Peyer's patch (tissue), 4 donors: ENCODE results near the gene CNGA1. TPM values are rescaled to one million over a fixed set of nuclear protein-coding genes. Genes with fewer than 3 reads are reported as not detected.

Experiments
- DNase-seq, 3 donors: peaks; one replicate each; pipeline ENCODE4 v3.0.0-alpha.2; 2017 to 2019
- H3K27ac ChIP-seq, 4 donors: fragments of 200-600 bp; sonication (generic); one replicate each; pipeline ENCODE4 v1.5.1; 2016 to 2019
- H3K27me3 ChIP-seq, 2 donors: fragments of 200-600 bp; sonication (generic); one replicate each; pipeline ENCODE4 v1.5.1; 2019
- H3K36me3 ChIP-seq, 3 donors: fragments of 200-600 bp; sonication (generic); one replicate each; pipeline ENCODE4 v1.5.1; 2016 to 2019
- H3K4me1 ChIP-seq, 4 donors: fragments of 200-600 bp; sonication (generic); one replicate each; pipeline ENCODE4 v1.5.1; 2016 to 2019
- H3K4me3 ChIP-seq, 4 donors: fragments of 200-600 bp; sonication (generic); 1 replicate in 3 of 4; 2 replicates in 1 of 4; pipeline ENCODE4 v1.5.1; 2016 to 2019; ENCODE audit warnings: mild to moderate bottlenecking in 1 of 4
- H3K9me3 ChIP-seq, 4 donors: fragments of 200-600 bp; sonication (generic); one replicate each; pipeline ENCODE4 v1.5.1; 2016 to 2019; ENCODE audit warnings: mild to moderate bottlenecking in 1 of 4
- POLR2A ChIP-seq, 2 donors: fragments of 450-650 bp; IDR thresholded peaks; one replicate each; pipeline ENCODE4 v1.5.1; 2017; ENCODE audit warnings: antibody characterized with exemption in 2 of 2, mild to moderate bottlenecking in 2 of 2, moderate library complexity in 2 of 2
- total RNA-seq, 4 donors: library from RNA; depleted of rRNA; stranded (reverse); fragments of >200 nt; gene quantifications; one replicate each; pipeline ENCODE4 v1.1.0, GENCODE V29; 2016
- TF ChIP-seq, protein P1 (sequence below), 6 experiments: fragments of 450-650 bp in 4 of 6; fragments of 200-600 bp in 2 of 6; sonication (generic) in 1 of 6; IDR thresholded peaks; one replicate each; pipeline ENCODE4 v1.5.1; 2017 to 2019; ENCODE audit warnings: antibody characterized with exemption in 6 of 6, mild to moderate bottlenecking in 3 of 6, moderate library complexity in 1 of 6

The CNGA1 gene
- total RNA-seq, 4 donors from 2014 or later, result 9.8 to 22.2 (median 11.7) TPM; not detected in 1

DNA sequence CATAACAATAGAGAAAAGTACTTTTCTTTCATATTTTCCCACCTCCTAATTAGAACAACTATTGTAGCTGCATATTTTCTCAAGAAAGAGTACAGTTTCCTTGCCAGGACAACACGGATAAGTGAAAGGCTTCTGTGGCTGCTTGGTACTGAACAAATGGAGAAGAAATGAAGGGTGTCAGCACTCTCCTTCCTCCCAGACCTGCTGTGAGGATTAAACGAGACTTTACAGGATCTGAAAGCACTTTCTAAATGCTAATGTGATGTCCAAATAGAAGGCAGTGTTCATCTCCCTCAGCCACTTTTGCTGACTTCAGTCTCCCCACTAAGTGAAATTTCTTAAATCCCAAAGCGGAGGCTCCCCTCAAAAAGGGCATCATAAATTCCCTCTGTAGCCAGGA lies 14.0 kb upstream of the CNGA1 start:
- Histone ChIP-seq H3K9me3 (no peaks in the 10 kb centered on the region), H3K4me3 (no peak overlapping the region), H3K27me3 (no peaks in the 10 kb centered on the region), H3K36me3 (no peaks in the 10 kb centered on the region), H3K27ac (no peak overlapping the region), H3K4me1 (peaks cover 0 to 15% (median 0%) of the 10 kb centered on the region in 4 donors)
- TF ChIP-seq, protein P1, sequence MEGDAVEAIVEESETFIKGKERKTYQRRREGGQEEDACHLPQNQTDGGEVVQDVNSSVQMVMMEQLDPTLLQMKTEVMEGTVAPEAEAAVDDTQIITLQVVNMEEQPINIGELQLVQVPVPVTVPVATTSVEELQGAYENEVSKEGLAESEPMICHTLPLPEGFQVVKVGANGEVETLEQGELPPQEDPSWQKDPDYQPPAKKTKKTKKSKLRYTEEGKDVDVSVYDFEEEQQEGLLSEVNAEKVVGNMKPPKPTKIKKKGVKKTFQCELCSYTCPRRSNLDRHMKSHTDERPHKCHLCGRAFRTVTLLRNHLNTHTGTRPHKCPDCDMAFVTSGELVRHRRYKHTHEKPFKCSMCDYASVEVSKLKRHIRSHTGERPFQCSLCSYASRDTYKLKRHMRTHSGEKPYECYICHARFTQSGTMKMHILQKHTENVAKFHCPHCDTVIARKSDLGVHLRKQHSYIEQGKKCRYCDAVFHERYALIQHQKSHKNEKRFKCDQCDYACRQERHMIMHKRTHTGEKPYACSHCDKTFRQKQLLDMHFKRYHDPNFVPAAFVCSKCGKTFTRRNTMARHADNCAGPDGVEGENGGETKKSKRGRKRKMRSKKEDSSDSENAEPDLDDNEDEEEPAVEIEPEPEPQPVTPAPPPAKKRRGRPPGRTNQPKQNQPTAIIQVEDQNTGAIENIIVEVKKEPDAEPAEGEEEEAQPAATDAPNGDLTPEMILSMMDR (IDR thresholded peaks at IDR 0.05), result no peak
- TF ChIP-seq POLR2A (IDR thresholded peaks at IDR 0.05), result no peak
- no peak for DNase-seq

DNA sequence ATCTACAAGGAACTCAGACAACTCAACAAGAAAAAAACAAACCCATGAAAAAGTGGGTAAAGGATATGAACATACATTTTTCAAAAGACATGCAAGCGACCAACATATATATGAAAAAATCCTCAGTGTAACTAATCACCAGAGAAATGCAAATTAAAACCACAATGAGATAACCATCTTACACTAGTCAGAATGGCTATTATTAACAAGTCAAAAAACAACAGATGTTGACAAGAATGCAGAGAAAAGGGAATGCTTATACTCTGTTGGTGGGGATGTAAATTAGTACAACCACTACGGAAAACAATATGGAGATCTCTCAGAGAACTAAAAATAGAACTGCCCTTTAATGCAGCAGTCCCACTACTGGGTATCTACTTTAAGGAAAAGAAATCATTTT lies 12.2 kb upstream of the CNGA1 start:
- no peak overlapping the region for H3K4me3 ChIP-seq
- DNase-seq, result no peak
- H3K27me3 ChIP-seq, result no peaks in the 10 kb centered on the region
- no peaks in the 10 kb centered on the region for H3K36me3 ChIP-seq
- TF ChIP-seq POLR2A (IDR thresholded peaks at IDR 0.05), result no peak
- TF ChIP-seq, protein P1 (IDR thresholded peaks at IDR 0.05), result no peak
- H3K9me3 ChIP-seq, result no peaks in the 10 kb centered on the region
- H3K27ac ChIP-seq, result no peak overlapping the region
- H3K4me1 ChIP-seq, result peaks cover 0 to 15% (median 0%) of the 10 kb centered on the region in 4 donors

DNA sequence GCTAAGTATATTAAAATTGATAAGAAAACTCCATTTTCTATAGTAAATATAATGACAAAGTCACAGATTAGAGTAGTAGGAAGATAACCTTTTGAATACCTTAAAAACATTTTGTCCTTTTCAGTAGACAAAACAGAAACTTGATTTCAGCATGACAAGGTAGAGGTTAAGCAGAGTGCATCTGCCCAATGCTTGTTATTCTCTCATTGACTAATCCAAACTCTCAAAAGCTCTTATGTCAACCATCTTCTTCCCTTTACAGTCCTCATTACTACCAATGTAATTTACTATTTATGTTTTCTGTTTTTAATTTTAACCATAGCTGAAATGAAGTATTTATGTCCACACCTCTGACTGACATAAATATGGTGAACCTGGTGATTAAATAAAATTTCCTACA lies 11.2 kb upstream of the CNGA1 start:
- TF ChIP-seq, protein P1 (IDR thresholded peaks at IDR 0.05), result no peak
- TF ChIP-seq POLR2A (IDR thresholded peaks at IDR 0.05), result no peak
- no peak overlapping the region for H3K27ac ChIP-seq
- no peaks in the 10 kb centered on the region for H3K36me3 ChIP-seq
- no peaks in the 10 kb centered on the region for H3K27me3 ChIP-seq
- peaks cover 0 to 11% (median 0%) of the 10 kb centered on the region in 4 donors for H3K4me1 ChIP-seq
- no peak overlapping the region for H3K4me3 ChIP-seq
- no peak for DNase-seq
- no peaks in the 10 kb centered on the region for H3K9me3 ChIP-seq

DNA sequence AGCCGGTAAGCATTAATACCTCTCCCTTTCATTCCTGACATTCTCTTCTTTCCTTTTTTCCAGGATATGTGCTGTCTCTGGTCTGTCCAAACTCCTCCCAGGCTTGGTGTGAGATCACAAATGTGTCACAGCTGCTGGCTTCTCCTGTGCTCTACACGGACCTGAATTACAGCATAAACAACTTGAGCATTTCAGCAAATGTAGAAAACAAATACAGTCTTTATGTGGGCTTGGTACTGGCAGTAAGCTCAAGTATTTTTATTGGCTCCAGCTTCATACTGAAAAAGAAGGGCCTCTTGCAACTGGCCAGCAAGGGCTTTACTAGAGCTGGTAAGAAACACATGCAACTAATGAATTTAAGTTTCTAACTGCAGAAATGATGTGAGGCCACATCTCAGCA lies 8.5 kb upstream of the CNGA1 start:
- H3K36me3 ChIP-seq, result no peaks in the 10 kb centered on the region
- H3K4me1 ChIP-seq, result peaks cover 0 to 12% (median 0%) of the 10 kb centered on the region in 4 donors
- TF ChIP-seq, protein P1 (IDR thresholded peaks at IDR 0.05), result no peak
- no peak for TF ChIP-seq POLR2A (IDR thresholded peaks at IDR 0.05)
- H3K27me3 ChIP-seq, result no peaks in the 10 kb centered on the region
- no peak overlapping the region for H3K27ac ChIP-seq
- H3K4me3 ChIP-seq, result no peak overlapping the region
- no peaks in the 10 kb centered on the region for H3K9me3 ChIP-seq
- no peak for DNase-seq

DNA sequence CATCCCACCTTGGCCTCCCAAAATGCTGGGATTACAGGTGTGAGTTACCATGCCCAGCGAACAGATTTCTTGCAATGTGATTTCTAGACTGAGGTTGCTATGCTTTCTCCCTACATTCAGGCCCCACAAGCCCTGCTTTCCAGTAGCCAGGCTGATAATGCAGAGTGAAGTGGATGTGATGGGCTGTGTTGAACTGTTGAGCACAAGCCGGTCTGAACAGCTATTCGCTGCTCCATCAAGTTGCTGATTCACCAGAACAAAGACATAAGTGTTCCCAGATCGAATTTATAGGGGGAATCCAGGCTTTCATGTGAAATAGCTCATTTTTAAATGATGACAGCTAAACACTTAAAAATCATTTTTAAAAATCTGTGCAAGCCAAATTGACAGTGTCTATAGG lies 8.0 kb upstream of the CNGA1 start:
- H3K9me3 ChIP-seq, result no peaks in the 10 kb centered on the region
- peaks cover 0 to 12% (median 0%) of the 10 kb centered on the region in 4 donors for H3K4me1 ChIP-seq
- H3K4me3 ChIP-seq, result no peak overlapping the region
- TF ChIP-seq, protein P1 (IDR thresholded peaks at IDR 0.05), result no peak
- TF ChIP-seq POLR2A (IDR thresholded peaks at IDR 0.05), result no peak
- no peak for DNase-seq
- no peaks in the 10 kb centered on the region for H3K36me3 ChIP-seq
- H3K27me3 ChIP-seq, result no peaks in the 10 kb centered on the region
- H3K27ac ChIP-seq, result no peak overlapping the region
